CD4-positive, alpha-beta T cell (primary cell): Measurements from ENCODE around the gene BOK. TPM values are rescaled to one million over a fixed set of nuclear protein-coding genes. Genes with fewer than 3 reads are reported as not detected.

ENCODE experiments used
- ATAC-seq: fragments of 200-7000 bp; cut with Tn5 transposase; one replicate; pipeline ENCODE4 v1.10.0; 2022; ENCODE audit warnings: mild to moderate bottlenecking; ENCODE audit not compliant: poor library complexity
- CTCF ChIA-PET: fragments of 350-600 bp; sonication (Branson Sonifier 250); formaldehyde crosslinking; loops from one replicate; lab custom pipeline; 2021; ENCODE audit warnings: antibody characterized with exemption, inconsistent platforms; lab: Charles Lee
- POLR2A ChIA-PET: fragments of 350-600 bp; sonication (Branson Sonifier 250); formaldehyde crosslinking; loops from one replicate; lab custom pipeline; 2021; ENCODE audit warnings: antibody characterized with exemption, inconsistent platforms; lab: Charles Lee
- DNase-seq, 14 experiments: peaks; one replicate each; pipeline ENCODE4 v3.0.0-alpha.2; 2013 to 2020; ENCODE audit warnings: mixed read lengths in 2 of 14
- H3K27ac ChIP-seq, 2 donors: one replicate each; pipeline versions ENCODE4 v1.5.1 to v1.7.0; 2013; ENCODE audit warnings: low read length in 2 of 2, low read depth in 1 of 2, mild to moderate bottlenecking in 1 of 2
- H3K27me3 ChIP-seq, 2 experiments: 1 replicate in 1 of 2; 2 replicates in 1 of 2; pipeline versions ENCODE4 v1.6.1 to v1.7.0; 2013; ENCODE audit warnings: low read length in 2 of 2, control low read depth in 1 of 2, mild to moderate bottlenecking in 1 of 2, moderate library complexity in 1 of 2; ENCODE audit not compliant: insufficient read depth in 2 of 2, control insufficient read depth in 1 of 2
- H3K36me3 ChIP-seq: one replicate; pipeline ENCODE4 v1.6.1; 2013; ENCODE audit warnings: low read length, control low read depth; ENCODE audit not compliant: insufficient read depth
- H3K4me1 ChIP-seq: one replicate; pipeline ENCODE4 v1.6.1; 2013; ENCODE audit warnings: low read length, control low read depth; ENCODE audit not compliant: insufficient read depth
- H3K4me3 ChIP-seq: one replicate; pipeline ENCODE4 v1.5.1; 2013; ENCODE audit warnings: mild to moderate bottlenecking, low read length, moderate library complexity
- H3K9me3 ChIP-seq, 2 experiments: 1 replicate in 1 of 2; 2 replicates in 1 of 2; pipeline versions ENCODE4 v1.6.1 to v1.7.0; 2013; ENCODE audit warnings: low read length in 2 of 2, mild to moderate bottlenecking in 2 of 2, control low read depth in 1 of 2, moderate library complexity in 1 of 2; ENCODE audit not compliant: control insufficient read depth in 1 of 2, insufficient read depth in 1 of 2
- H3K27ac Mint-ChIP-seq: one replicate; pipeline ENCODE4 v1.8.0; 2020; ENCODE audit warnings: mixed read lengths
- H3K27me3 Mint-ChIP-seq: one replicate; pipeline ENCODE4 v1.8.0; 2021; ENCODE audit warnings: mixed read lengths
- H3K36me3 Mint-ChIP-seq: one replicate; pipeline ENCODE4 v1.8.0; 2021; ENCODE audit warnings: low read depth, mixed read lengths
- H3K4me1 Mint-ChIP-seq: one replicate; pipeline ENCODE4 v1.8.0; 2021; ENCODE audit warnings: low read depth, mixed read lengths
- H3K4me3 Mint-ChIP-seq: one replicate; pipeline ENCODE4 v1.8.0; 2020; ENCODE audit warnings: mild to moderate bottlenecking, mixed read lengths
- H3K9me3 Mint-ChIP-seq: one replicate; pipeline ENCODE4 v1.8.0; 2020; ENCODE audit warnings: mixed read lengths
- CTCF ChIP-seq: fragments of 200-600 bp; IDR thresholded peaks from one replicate; pipeline ENCODE4 v1.8.0; 2022; ENCODE audit warnings: antibody characterized with exemption, mild to moderate bottlenecking
- intact Hi-C, 2 experiments: fragments of 100-400 bp; cut with DNase I in 1 of 2; cut with micrococcal nuclease in 1 of 2; formaldehyde crosslinking; loops; one replicate each; pipeline versions ENCODE4 v1.15.1 to v1.9.0; 2023 to 2025; cut with DNase I, micrococcal nuclease
- total RNA-seq, 174 experiments: library from RNA in 2 of 174; stranded (reverse) in 2 of 174; gene quantifications; one replicate each; pipeline ENCODE4 v1.2.3 and lab custom pipeline; 2021 to 2026

Gene BOK
- total RNA-seq, 2 experiments from 2014 or later: not detected

- ChIA-PET POLR2A (no interaction called here), CTCF (no interaction called here)
- peaks cover 32% of the 10 kb centered on the region for H3K36me3 ChIP-seq
- Mint-ChIP-seq H3K27me3 (no peaks in the 10 kb centered on the region), H3K27ac (no peak overlapping the region), H3K36me3 (peaks cover 77% of the 10 kb centered on the region), H3K4me3 (no peak overlapping the region), H3K9me3 (no peaks in the 10 kb centered on the region), H3K4me1 (no peaks in the 10 kb centered on the region)
- H3K27ac ChIP-seq: no peak overlapping the region
- no peaks in the 10 kb centered on the region for H3K27me3 ChIP-seq
- H3K4me3 ChIP-seq: no peak overlapping the region
- no peak for TF ChIP-seq CTCF
- no peaks in the 10 kb centered on the region for H3K9me3 ChIP-seq
- DNase-seq (no peak), ATAC-seq (no peak)
- no peaks in the 10 kb centered on the region for H3K4me1 ChIP-seq
- intact Hi-C loops: no loop called here
These were observed 39.0 kb downstream of the BOK start for GRCh38 chr2:241597561-241597960.

- Mint-ChIP-seq H3K4me3 (no peak overlapping the region), H3K9me3 (no peaks in the 10 kb centered on the region), H3K36me3 (peaks cover 77% of the 10 kb centered on the region), H3K27me3 (no peaks in the 10 kb centered on the region), H3K4me1 (no peaks in the 10 kb centered on the region), H3K27ac (no peak overlapping the region)
- DNase-seq (no peak), ATAC-seq (no peak)
- H3K27ac ChIP-seq: no peak overlapping the region
- no peaks in the 10 kb centered on the region for H3K9me3 ChIP-seq
- H3K36me3 ChIP-seq: peaks cover 36% of the 10 kb centered on the region
- intact Hi-C loops: no loop called here
- TF ChIP-seq CTCF: no peak
- POLR2A ChIA-PET: interaction anchor here (1.5 kb wide), 1 partner anchor 89 kb away, joined by 4 read pairs; the partner anchor contains the start of gene DTYMK
- H3K27me3 ChIP-seq: no peaks in the 10 kb centered on the region
- H3K4me1 ChIP-seq: no peaks in the 10 kb centered on the region
- no peak overlapping the region for H3K4me3 ChIP-seq
- CTCF ChIA-PET: no interaction called here
These were observed 39.5 kb downstream of the BOK start for GRCh38 chr2:241598061-241598460.

- intact Hi-C loops: no loop called here
- H3K27me3 Mint-ChIP-seq: no peaks in the 10 kb centered on the region
- Histone ChIP-seq H3K4me3 (no peak overlapping the region), H3K27me3 (no peaks in the 10 kb centered on the region), H3K9me3 (no peaks in the 10 kb centered on the region), H3K27ac (no peak overlapping the region), H3K36me3 (peaks cover 36% of the 10 kb centered on the region), H3K4me1 (no peaks in the 10 kb centered on the region)
- no peak overlapping the region for H3K4me3 Mint-ChIP-seq
- no peaks in the 10 kb centered on the region for H3K4me1 Mint-ChIP-seq
- TF ChIP-seq CTCF: no peak
- ATAC-seq (no peak), DNase-seq (peak in 3 of 14 experiments; percentile 17 to 37 (median 21))
- no peaks in the 10 kb centered on the region for H3K9me3 Mint-ChIP-seq
- CTCF ChIA-PET: interaction anchor here (2.0 kb wide), 1 partner anchor 11 kb away, joined by 4 read pairs; no protein-coding TSS in a partner anchor
- H3K27ac Mint-ChIP-seq: no peak overlapping the region
- H3K36me3 Mint-ChIP-seq: peaks cover 80% of the 10 kb centered on the region
- POLR2A ChIA-PET: interaction anchor here (1.5 kb wide), 1 partner anchor 88 kb away, joined by 4 read pairs; the partner anchor contains the start of gene DTYMK
These were observed 39.9 kb downstream of the BOK start for GRCh38 chr2:241598487-241598886.
